K562 (cell line): Measurements from ENCODE around the gene DPP10. TPM values are rescaled to one million over a fixed set of nuclear protein-coding genes. Genes with fewer than 3 reads are reported as not detected.

Source experiments
- ATAC-seq: fragments of 200-7000 bp; cut with Tn5 transposase; 3 replicates; pipeline ENCODE4 v1.9.1; 2020; ENCODE audit warnings: moderate library complexity
- BruUV-seq: library from RNA; stranded (reverse); fragments of 400-500 nt; replicated peaks from 2 replicates; lab custom pipeline; 2021; lab: Mats Ljungman, UMichigan
- CTCF ChIA-PET: fragments of 300-600 bp; formaldehyde crosslinking; extraction: SDS; loops from one replicate; lab custom pipeline; 2021; ENCODE audit warnings: low intra/inter-chr PET ratio; lab: Yijun Ruan, JAX
- POLR2A ChIA-PET: fragments of 300-600, 350-650 bp; sonication (Branson Sonifier 250); formaldehyde crosslinking; extraction: SDS; loops from one replicate; lab custom pipeline; 2021; ENCODE audit warnings: antibody characterized with exemption, inconsistent platforms; lab: Yijun Ruan, JAX
- DNase-seq, 4 experiments: peaks; one replicate each; pipeline versions ENCODE4 v3.0.0 to v3.0.0-alpha.2; 2011 to 2018; ENCODE audit warnings: low spot score in 3 of 4, mixed read lengths in 3 of 4; ENCODE audit errors: extremely low read depth in 1 of 4
- FAIRE-seq: peaks from 2 replicates; lab custom pipeline; 2011; peaks lifted over from hg19 to GRCh38; lab: Jason Lieb, UNC
- H2AFZ ChIP-seq: 2 replicates; pipeline ENCODE4 v1.6.0; 2011; ENCODE audit warnings: low read depth, low read length, control low read depth, inconsistent platforms
- H3K27ac ChIP-seq: fragments of 200-600 bp; 3 replicates; pipeline ENCODE4 v1.8.0; 2011; ENCODE audit warnings: low read depth, mild to moderate bottlenecking, control low read depth, inconsistent platforms, low read length, moderate library complexity, mixed read lengths; ENCODE audit errors: extremely low read depth
- H3K27me3 ChIP-seq, 2 experiments: fragments of 300-600 bp in 1 of 2; 2 replicates in 1 of 2; 3 replicates in 1 of 2; pipeline versions ENCODE4 v1.6.0 to v1.8.0; 2011; ENCODE audit warnings: inconsistent platforms in 2 of 2, low read length in 2 of 2, mild to moderate bottlenecking in 1 of 2, mixed read lengths in 1 of 2, moderate library complexity in 1 of 2; ENCODE audit not compliant: control insufficient read depth in 2 of 2, insufficient read depth in 2 of 2
- H3K36me3 ChIP-seq: fragments of 300-600 bp; 3 replicates; pipeline ENCODE4 v1.8.0; 2011; ENCODE audit warnings: mild to moderate bottlenecking, low read length, inconsistent platforms; ENCODE audit not compliant: control insufficient read depth, insufficient read depth
- H3K4me1 ChIP-seq, 2 experiments: fragments of 200-600 bp in 1 of 2; replicated peaks in 1 of 2; 2 replicates in 1 of 2; 3 replicates in 1 of 2; pipeline versions ENCODE4 v1.5.1 to v1.8.0; 2011; ENCODE audit warnings: inconsistent platforms in 2 of 2, low read length in 2 of 2, mild to moderate bottlenecking in 1 of 2, mixed read lengths in 1 of 2, moderate library complexity in 1 of 2; ENCODE audit not compliant: control insufficient read depth in 2 of 2, insufficient read depth in 2 of 2
- H3K4me2 ChIP-seq: 2 replicates; pipeline ENCODE4 v1.6.1; 2011; ENCODE audit warnings: low read length, control low read depth, inconsistent platforms, mixed read lengths; ENCODE audit not compliant: insufficient read depth
- H3K4me3 ChIP-seq: fragments of 200-600 bp; sonication (generic), shearing (Covaris generic); 2 replicates; pipeline ENCODE4 v1.5.1; 2016; ENCODE audit warnings: control low read depth, inconsistent platforms
- H3K79me2 ChIP-seq: fragments of 200-600 bp; 3 replicates; pipeline ENCODE4 v1.8.0; 2011; ENCODE audit warnings: low read length, inconsistent platforms; ENCODE audit not compliant: control insufficient read depth, insufficient read depth
- H3K9ac ChIP-seq, 2 experiments: 2 replicates each; pipeline versions ENCODE4 v1.6.0 to v1.6.1; 2011; ENCODE audit warnings: low read depth in 2 of 2, low read length in 2 of 2, control low read depth in 1 of 2, inconsistent platforms in 1 of 2, mild to moderate bottlenecking in 1 of 2, mixed read lengths in 1 of 2; ENCODE audit not compliant: insufficient read depth in 1 of 2
- H3K9me1 ChIP-seq: one replicate; pipeline ENCODE4 v1.6.0; 2011; ENCODE audit warnings: inconsistent platforms, mild to moderate bottlenecking, low read length, moderate library complexity; ENCODE audit not compliant: control insufficient read depth, insufficient read depth
- H3K9me3 ChIP-seq: replicated peaks from 2 replicates; pipeline ENCODE4 v1.5.1; 2011; ENCODE audit warnings: low read depth, low read length, inconsistent platforms; ENCODE audit not compliant: control insufficient read depth, insufficient read depth
- H4K20me1 ChIP-seq: replicated peaks from 2 replicates; pipeline ENCODE4 v1.6.1; 2011; ENCODE audit warnings: low read length, inconsistent platforms, mixed read lengths; ENCODE audit not compliant: control insufficient read depth, insufficient read depth
- ARID1B ChIP-seq: fragments of 450-650 bp; IDR thresholded peaks from 2 replicates; pipeline ENCODE4 v1.6.1; 2016; ENCODE audit warnings: antibody characterized with exemption, mild to moderate bottlenecking, inconsistent platforms
- DPF2 ChIP-seq: fragments of 450-650 bp; IDR thresholded peaks from 2 replicates; pipeline ENCODE4 v1.6.1; 2016
- FOXA3 ChIP-seq, 2 experiments: fragments of 450-650 bp in 1 of 2; sonication (generic) in 1 of 2; formaldehyde crosslinking; IDR thresholded peaks in 1 of 2; conservative IDR thresholded peaks in 1 of 2; 2 replicates each; pipeline versions ENCODE4 v1.4.0 to v1.8.0; 2020 to 2022; ENCODE audit warnings: mild to moderate bottlenecking in 2 of 2, missing genetic modification reagents in 1 of 2
- FOXP4 ChIP-seq: sonication (generic); formaldehyde crosslinking; IDR thresholded peaks from 2 replicates; pipeline ENCODE4 v1.8.0; 2022; ENCODE audit warnings: mild to moderate bottlenecking, missing genetic modification reagents, borderline replicate concordance
- GTF2A2 ChIP-seq: IDR thresholded peaks from 2 replicates; pipeline ENCODE4 v1.6.1; 2016; ENCODE audit warnings: mild to moderate bottlenecking, missing genetic modification characterization, missing compliant biosample characterization
- HBP1 ChIP-seq: fragments of 450-650 bp; formaldehyde crosslinking; IDR thresholded peaks from 2 replicates; pipeline ENCODE4 v1.4.0; 2022; ENCODE audit warnings: missing genetic modification characterization
- MAZ ChIP-seq, 2 experiments: fragments of 450-650 bp in 1 of 2; sonication (generic) in 1 of 2; formaldehyde crosslinking; IDR thresholded peaks in 1 of 2; conservative IDR thresholded peaks in 1 of 2; 2 replicates each; pipeline versions ENCODE4 v1.4.0 to v1.5.0; 2020; ENCODE audit warnings: mild to moderate bottlenecking in 1 of 2, missing genetic modification reagents in 1 of 2
- MEF2A ChIP-seq: IDR thresholded peaks from 2 replicates; pipeline ENCODE4 v1.6.1; 2011; ENCODE audit warnings: low read depth, mild to moderate bottlenecking, low read length, moderate library complexity; ENCODE audit not compliant: control insufficient read depth
- RNF2 ChIP-seq: sonication (generic); IDR thresholded peaks from 2 replicates; pipeline ENCODE4 v1.6.1; 2016
- SP1 ChIP-seq: sonication (generic); formaldehyde crosslinking; IDR thresholded peaks from 2 replicates; pipeline ENCODE4 v1.8.1; 2022; ENCODE audit warnings: mild to moderate bottlenecking, missing genetic modification reagents
- TOE1 ChIP-seq, 2 experiments: fragments of 450-650 bp in 1 of 2; sonication (generic) in 1 of 2; formaldehyde crosslinking in 1 of 2; IDR thresholded peaks; 2 replicates each; pipeline versions ENCODE4 v1.7.1 to v1.8.0; 2016 to 2022; ENCODE audit warnings: borderline replicate concordance in 2 of 2, mild to moderate bottlenecking in 2 of 2, antibody characterized with exemption in 1 of 2, inconsistent platforms in 1 of 2, low read depth in 1 of 2, missing genetic modification reagents in 1 of 2, moderate library complexity in 1 of 2
- ZC3H4 ChIP-seq: sonication (generic); formaldehyde crosslinking; IDR thresholded peaks from 2 replicates; pipeline ENCODE4 v1.9.0; 2021; ENCODE audit warnings: missing genetic modification reagents, borderline replicate concordance
- ZNF165 ChIP-seq: fragments of 250-450 bp; sonication (Bioruptor Pico); IDR thresholded peaks from 2 replicates; pipeline ENCODE4 v1.4.0; 2020; ENCODE audit warnings: borderline replicate concordance
- WGBS: fragments of 100-300 bp; shearing (Covaris generic); methylation state at CpG from one replicate; pipeline ENCODE4 v1.1.6; 2016; ENCODE audit warnings: low coverage, mixed read lengths; ENCODE audit not compliant: insufficient coverage; ENCODE audit errors: missing lambda C conversion rate; 5-methylcytosine and 5-hydroxymethylcytosine counted together
- in situ Hi-C: fragments of 300-500 bp; cut with MboI; formaldehyde crosslinking; loops from 4 replicates; pipeline ENCODE4 v1.15.0; 2018; ENCODE audit warnings: inconsistent platforms, mixed read lengths
- intact Hi-C: fragments of 100-400 bp; cut with micrococcal nuclease; formaldehyde crosslinking; loops from 2 replicates; pipeline ENCODE4 v1.14.2; 2022
- polyA plus RNA-seq, 8 experiments: library from polyadenylated mRNA; depleted of rRNA in 4 of 8; stranded (reverse) in 5 of 8; unstranded in 3 of 8; fragments of >200 nt; fragmentation: Nextera tagmentation in 2 of 8; fragmentation: Illumina TruSeq in 1 of 8; extraction: Ambion mirVana in 2 of 8; extraction: Trizol in 1 of 8; gene quantifications; 2 replicates each; pipeline versions ENCODE4 v1.2.1 to v1.2.3, GENCODE V29; 2011 to 2014; ENCODE audit warnings: inconsistent platforms in 1 of 8, missing spikeins in 1 of 8
- total RNA-seq, 7 experiments: library from RNA; depleted of rRNA in 6 of 7; stranded (reverse); fragments of >200 nt in 6 of 7; fragmentation: Illumina TruSeq in 2 of 7; extraction: Trizol in 2 of 7; gene quantifications; 2 replicates each; pipeline versions ENCODE4 v1.2.1 to v1.2.3, GENCODE V29; 2011 to 2021; ENCODE audit warnings: low replicate concordance in 1 of 7
- TF ChIP-seq, protein P1 (sequence below): fragments of 150-350 bp; conservative IDR thresholded peaks from 2 replicates; pipeline ENCODE4 v1.6.1; 2014; ENCODE audit warnings: low read length

The DPP10 gene
- total and polyA plus RNA-seq, 9 of the 15 experiments (the other 6 are each of a cell fraction or from before 2014, with no cell fraction given): not detected

- Histone ChIP-seq H3K9me1 (no peaks in the 10 kb centered on the region), H4K20me1 (no peaks in the 10 kb centered on the region), H2AFZ (no peak overlapping the region), H3K4me3 (no peak overlapping the region), H3K9ac (no peak overlapping the region), H3K36me3 (no peaks in the 10 kb centered on the region), H3K27ac (no peak overlapping the region), H3K27me3 (no peaks in the 10 kb centered on the region), H3K9me3 (no peaks in the 10 kb centered on the region), H3K4me1 (no peaks in the 10 kb centered on the region), H3K79me2 (no peaks in the 10 kb centered on the region), H3K4me2 (no peak overlapping the region)
- TF ChIP-seq TOE1 (IDR thresholded peaks at IDR 0.05; ENCODE audit: borderline replicate concordance): no peak
- no peak for TF ChIP-seq TOE1 (CRISPR knock-in tag; IDR thresholded peaks at IDR 0.05; ENCODE audit: borderline replicate concordance, low read depth)
- TF ChIP-seq DPF2: no peak
- TF ChIP-seq, protein P1, sequence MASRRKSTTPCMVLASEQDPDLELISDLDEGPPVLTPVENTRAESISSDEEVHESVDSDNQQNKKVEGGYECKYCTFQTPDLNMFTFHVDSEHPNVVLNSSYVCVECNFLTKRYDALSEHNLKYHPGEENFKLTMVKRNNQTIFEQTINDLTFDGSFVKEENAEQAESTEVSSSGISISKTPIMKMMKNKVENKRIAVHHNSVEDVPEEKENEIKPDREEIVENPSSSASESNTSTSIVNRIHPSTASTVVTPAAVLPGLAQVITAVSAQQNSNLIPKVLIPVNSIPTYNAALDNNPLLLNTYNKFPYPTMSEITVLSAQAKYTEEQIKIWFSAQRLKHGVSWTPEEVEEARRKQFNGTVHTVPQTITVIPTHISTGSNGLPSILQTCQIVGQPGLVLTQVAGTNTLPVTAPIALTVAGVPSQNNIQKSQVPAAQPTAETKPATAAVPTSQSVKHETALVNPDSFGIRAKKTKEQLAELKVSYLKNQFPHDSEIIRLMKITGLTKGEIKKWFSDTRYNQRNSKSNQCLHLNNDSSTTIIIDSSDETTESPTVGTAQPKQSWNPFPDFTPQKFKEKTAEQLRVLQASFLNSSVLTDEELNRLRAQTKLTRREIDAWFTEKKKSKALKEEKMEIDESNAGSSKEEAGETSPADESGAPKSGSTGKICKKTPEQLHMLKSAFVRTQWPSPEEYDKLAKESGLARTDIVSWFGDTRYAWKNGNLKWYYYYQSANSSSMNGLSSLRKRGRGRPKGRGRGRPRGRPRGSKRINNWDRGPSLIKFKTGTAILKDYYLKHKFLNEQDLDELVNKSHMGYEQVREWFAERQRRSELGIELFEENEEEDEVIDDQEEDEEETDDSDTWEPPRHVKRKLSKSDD: no peak
- TF ChIP-seq GTF2A2: no peak
- TF ChIP-seq SP1: no peak
- no peak for TF ChIP-seq MAZ (CRISPR knock-in tag; conservative IDR thresholded peaks at IDR 0.05 in 1 of 2, IDR thresholded peaks at IDR 0.05 in 1 of 2)
- TF ChIP-seq FOXA3 (CRISPR knock-in tag; conservative IDR thresholded peaks at IDR 0.05 in 1 of 2, IDR thresholded peaks at IDR 0.05 in 1 of 2): no peak
- no peak for TF ChIP-seq HBP1
- TF ChIP-seq ZNF165 (CRISPR knock-in tag): no peak
- no peak for TF ChIP-seq ZC3H4 (CRISPR knock-in tag)
- no peak for TF ChIP-seq ARID1B
- no peak for TF ChIP-seq MEF2A
- TF ChIP-seq FOXP4 (CRISPR knock-in tag): no peak
- no peak for TF ChIP-seq RNF2
- intact Hi-C loops: no loop called here
- DNase-seq (no peak), FAIRE-seq (no peak), ATAC-seq (no peak)
- CTCF ChIA-PET: no interaction called here
- POLR2A ChIA-PET: no interaction called here
- BruUV-seq: no TSS peak
- in situ Hi-C loops: no loop called here
- 0% methylated on average over 1 of the region's 1 CpG for WGBS
Observed at GRCh38 chr2:115825912-115826311, 1383.5 kb downstream of the DPP10 start.
